Bronchial epithelial cell (primary cell): ENCODE measurements around the gene SLC2A4RG. TPM values are rescaled to one million over a fixed set of nuclear protein-coding genes. Genes with fewer than 3 reads are reported as not detected.

Experiments used
- DNase-seq: peaks from one replicate; pipeline ENCODE4 v3.0.0-alpha.2; 2010; ENCODE audit warnings: low read depth
- FAIRE-seq: peaks from 2 replicates; lab custom pipeline; 2011; peaks lifted over from hg19 to GRCh38; lab: Jason Lieb, UNC
- H3K27me3 ChIP-seq: 2 replicates; pipeline ENCODE4 v1.5.1; 2011; ENCODE audit warnings: low read length; ENCODE audit not compliant: control insufficient read depth, insufficient read depth
- H3K36me3 ChIP-seq: 2 replicates; pipeline ENCODE4 v1.5.1; 2011; ENCODE audit warnings: low read length; ENCODE audit not compliant: control insufficient read depth, insufficient read depth
- H3K4me3 ChIP-seq: 2 replicates; pipeline ENCODE4 v1.5.1; 2011; ENCODE audit warnings: mild to moderate bottlenecking, low read depth, low read length, control low read depth
- CTCF ChIP-seq: IDR thresholded peaks from 2 replicates; pipeline ENCODE4 v1.5.1; 2011; ENCODE audit warnings: mild to moderate bottlenecking, moderate library complexity, low read length, control low read depth, inconsistent platforms; ENCODE audit not compliant: insufficient read depth, severe bottlenecking
- total RNA-seq: library from RNA; depleted of rRNA; stranded (reverse); fragments of >200 nt; gene quantifications from 2 replicates; pipeline ENCODE4 v1.2.1, GENCODE V29; 2014

SLC2A4RG gene
- total RNA-seq, 1 donor from 2014 or later, result 14.0 TPM

- no peak for FAIRE-seq
- DNase-seq, result no peak
- Histone ChIP-seq H3K36me3 (no peaks in the 10 kb centered on the region), H3K27me3 (peaks cover 1% of the 10 kb centered on the region), H3K4me3 (no peak overlapping the region)
- TF ChIP-seq CTCF, result no peak
These were observed 47.7 kb downstream of the SLC2A4RG start for GRCh38 chr20:63787302-63787701.

- no peak overlapping the region for H3K4me3 ChIP-seq
- no peak for TF ChIP-seq CTCF
- DNase-seq, result no peak
- H3K36me3 ChIP-seq, result no peaks in the 10 kb centered on the region
- no peak for FAIRE-seq
- peaks cover 1% of the 10 kb centered on the region for H3K27me3 ChIP-seq
These were observed 48.2 kb downstream of the SLC2A4RG start for GRCh38 chr20:63787749-63788148.

GRCh38 chr20:63789836-63790571 lies 50.4 kb downstream of the SLC2A4RG start:
- Histone ChIP-seq H3K4me3 (no peak overlapping the region), H3K27me3 (peaks cover 1% of the 10 kb centered on the region), H3K36me3 (no peaks in the 10 kb centered on the region)
- TF ChIP-seq CTCF, result no peak
- no peak for FAIRE-seq
- DNase-seq, result no peak

- H3K4me3 ChIP-seq, result no peak overlapping the region
- no peak for TF ChIP-seq CTCF
- FAIRE-seq (no peak), DNase-seq (no peak)
- no peaks in the 10 kb centered on the region for H3K36me3 ChIP-seq
- H3K27me3 ChIP-seq, result peaks cover 1% of the 10 kb centered on the region
These were observed 51.1 kb downstream of the SLC2A4RG start for GRCh38 chr20:63790572-63791168.

GRCh38 chr20:63791497-63792156 lies 52.1 kb downstream of the SLC2A4RG start:
- no peak for TF ChIP-seq CTCF
- H3K4me3 ChIP-seq, result no peak overlapping the region
- no peak for DNase-seq
- no peak for FAIRE-seq
- peaks cover 1% of the 10 kb centered on the region for H3K27me3 ChIP-seq
- H3K36me3 ChIP-seq, result no peaks in the 10 kb centered on the region
